Naive B cell (primary cell): ENCODE results near the gene ZBTB17. TPM values are rescaled to one million over a fixed set of nuclear protein-coding genes. Genes with fewer than 3 reads are reported as not detected.

Experiments used
- ATAC-seq, 2 donors: fragments of 150-1000 bp; cut with Tn5 transposase; 2 replicates each; pipeline ENCODE4 v1.10.0; 2021; ENCODE audit warnings: low read depth in 2 of 2, mild to moderate bottlenecking in 2 of 2, moderate library complexity in 2 of 2
- DNase-seq: peaks from one replicate; pipeline ENCODE4 v3.0.0; 2022
- H3K27ac Mint-ChIP-seq, 6 donors: one replicate each; pipeline ENCODE4 v1.8.0; 2020 to 2022; ENCODE audit warnings: mild to moderate bottlenecking in 6 of 6, mixed read lengths in 6 of 6, moderate library complexity in 5 of 6, inconsistent platforms in 2 of 6
- H3K27me3 Mint-ChIP-seq, 3 donors: one replicate each; pipeline ENCODE4 v1.8.0; 2021 to 2022; ENCODE audit warnings: mixed read lengths in 3 of 3, mild to moderate bottlenecking in 1 of 3
- H3K36me3 Mint-ChIP-seq, 2 donors: one replicate each; pipeline ENCODE4 v1.8.0; 2020 to 2022; ENCODE audit warnings: mixed read lengths in 2 of 2, inconsistent platforms in 1 of 2, mild to moderate bottlenecking in 1 of 2
- H3K4me1 Mint-ChIP-seq, 3 donors: one replicate each; pipeline ENCODE4 v1.8.0; 2020 to 2022; ENCODE audit warnings: mixed read lengths in 3 of 3, inconsistent platforms in 1 of 3, mild to moderate bottlenecking in 1 of 3, moderate library complexity in 1 of 3
- H3K4me3 Mint-ChIP-seq, 8 donors: one replicate each; pipeline ENCODE4 v1.8.0; 2020 to 2022; ENCODE audit warnings: mild to moderate bottlenecking in 8 of 8, mixed read lengths in 8 of 8, moderate library complexity in 8 of 8, inconsistent platforms in 2 of 8
- H3K9me3 Mint-ChIP-seq, 7 donors: one replicate each; pipeline ENCODE4 v1.8.0; 2020 to 2022; ENCODE audit warnings: mixed read lengths in 7 of 7, mild to moderate bottlenecking in 5 of 7, inconsistent platforms in 2 of 7, moderate library complexity in 1 of 7
- polyA plus RNA-seq, 6 donors: library from polyadenylated mRNA; unstranded; fragments of 300-500 nt; fragmentation: Illumina TruSeq; gene quantifications; one replicate each; pipeline ENCODE4 v1.2.3, GENCODE V29; 2021; ENCODE audit warnings: low read depth in 6 of 6

ZBTB17 gene
- polyA plus RNA-seq, 6 donors from 2014 or later = 3.6 to 34.9 (median 10.0) TPM

DNA sequence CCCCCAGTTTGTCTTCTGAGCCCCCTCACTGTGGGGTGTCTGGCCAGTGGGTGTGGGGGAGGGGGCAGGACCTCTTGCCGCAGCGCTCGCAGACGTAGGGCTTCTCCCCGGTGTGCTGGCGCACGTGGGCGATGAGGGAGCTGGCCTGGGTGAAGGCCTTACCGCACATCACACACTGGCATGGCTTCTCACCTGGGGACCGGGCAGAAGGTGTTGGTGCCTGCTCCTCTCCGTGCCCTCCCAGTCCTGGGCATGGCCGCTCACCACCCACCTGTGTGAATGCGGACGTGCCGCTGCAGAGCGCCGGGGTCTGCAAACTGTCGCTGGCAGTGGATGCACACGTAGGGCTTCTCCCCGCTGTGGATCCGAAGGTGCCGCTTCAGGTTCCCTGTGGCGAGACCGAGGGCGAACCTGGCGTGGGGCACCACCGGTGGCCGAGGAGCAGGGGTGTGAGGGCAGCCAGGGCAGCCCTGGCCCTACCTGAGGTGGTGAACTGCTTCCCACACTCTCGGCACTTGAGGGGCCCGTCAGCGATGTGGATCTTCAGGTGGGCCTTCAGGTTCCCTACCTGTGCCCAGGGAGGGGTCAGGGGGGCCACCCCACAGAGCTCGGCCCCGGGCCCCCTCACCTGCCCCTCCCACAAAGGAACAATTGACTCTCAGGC lies 32.4 kb downstream of the ZBTB17 start:
- peaks cover 12 to 15% of the 10 kb centered on the region in 2 donors for H3K36me3 Mint-ChIP-seq
- H3K9me3 Mint-ChIP-seq = no peaks in the 10 kb centered on the region
- no peak overlapping the region for H3K4me3 Mint-ChIP-seq
- peak overlapping the region in 1 of 6 donors; percentile 77 for H3K27ac Mint-ChIP-seq
- DNase-seq (no peak), ATAC-seq (no peak)
- H3K4me1 Mint-ChIP-seq = peaks cover 9 to 13% (median 9%) of the 10 kb centered on the region in 3 donors
- no peaks in the 10 kb centered on the region for H3K27me3 Mint-ChIP-seq

DNA sequence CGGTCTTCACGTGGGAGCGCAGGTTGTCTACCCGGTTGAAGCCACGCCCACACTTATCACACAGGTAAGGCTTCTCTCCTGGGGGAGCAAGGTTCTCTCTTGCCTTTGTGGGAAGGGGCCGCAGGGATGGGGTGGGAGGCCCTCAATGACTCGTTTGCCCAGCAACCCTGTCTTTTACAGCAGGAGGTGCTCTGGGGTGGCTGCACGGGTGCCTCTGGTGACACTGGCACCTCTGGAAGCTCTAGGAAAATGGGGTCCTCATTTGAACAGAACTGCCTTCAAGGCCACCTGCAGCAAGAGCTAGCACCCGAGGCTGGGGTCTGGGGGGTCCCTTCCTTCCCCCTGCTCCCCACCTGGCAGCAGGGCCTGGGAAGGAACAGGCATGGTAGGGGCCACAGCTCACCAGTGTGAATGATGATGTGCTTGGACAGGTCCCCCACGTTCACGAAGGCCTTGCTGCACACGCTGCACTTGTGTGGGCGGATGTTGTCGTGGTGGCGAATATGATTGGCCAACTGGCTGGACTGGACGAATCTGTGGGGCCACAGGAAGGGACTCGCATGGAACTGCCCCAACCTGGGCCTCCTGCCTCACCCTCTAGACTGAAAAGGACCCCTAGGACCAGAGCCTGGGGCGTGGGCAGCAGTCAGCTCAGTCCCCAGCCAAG lies 33.1 kb downstream of the ZBTB17 start:
- Mint-ChIP-seq H3K36me3 (peaks cover 12 to 14% of the 10 kb centered on the region in 2 donors), H3K4me1 (peaks cover 3 to 8% (median 7%) of the 10 kb centered on the region in 3 donors), H3K27me3 (no peaks in the 10 kb centered on the region), H3K27ac (peak overlapping the region in 3 of 6 donors; percentile 36 to 76 (median 39)), H3K9me3 (no peaks in the 10 kb centered on the region), H3K4me3 (no peak overlapping the region)
- no peak for ATAC-seq
- DNase-seq = no peak

DNA sequence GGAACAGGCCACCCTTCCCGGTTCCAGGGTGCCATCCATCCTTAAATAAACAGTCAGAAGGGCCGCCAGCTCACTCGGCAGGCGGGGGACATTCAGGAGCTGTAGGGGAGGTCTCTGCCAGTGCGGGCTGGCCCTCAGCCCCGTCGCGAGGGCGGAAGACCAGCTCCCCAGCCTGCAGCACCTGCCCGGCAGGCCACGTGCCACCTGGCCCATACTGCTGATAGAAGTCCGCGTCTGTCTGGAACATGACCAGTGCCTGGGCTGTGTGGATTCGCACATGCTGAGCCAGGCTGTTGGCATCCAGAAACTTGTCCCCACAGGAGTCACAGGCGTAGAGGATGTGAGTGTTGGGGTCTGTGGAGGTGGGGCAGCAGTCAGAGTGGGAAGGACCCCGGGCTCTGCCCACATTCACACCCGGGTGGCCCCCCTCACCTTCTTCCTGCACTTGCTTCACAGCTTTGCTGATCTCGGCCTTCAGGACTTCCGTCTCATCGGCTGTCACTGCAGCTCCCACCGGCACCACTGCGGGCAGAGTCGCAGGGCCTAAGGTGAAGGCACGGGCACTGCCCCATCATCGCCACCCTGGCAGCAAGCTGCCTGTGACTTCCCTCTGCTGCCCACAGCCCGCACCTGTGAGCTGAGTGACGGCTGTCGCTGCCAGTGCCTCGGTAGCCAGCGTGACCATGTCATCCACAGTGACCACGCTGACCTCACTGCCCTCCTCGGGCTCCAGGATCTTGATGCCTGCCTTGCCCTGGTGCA lies 33.8 kb downstream of the ZBTB17 start:
- H3K27me3 Mint-ChIP-seq = no peaks in the 10 kb centered on the region
- DNase-seq = no peak
- no peak for ATAC-seq
- H3K4me3 Mint-ChIP-seq = no peak overlapping the region
- peaks cover 8 to 12% of the 10 kb centered on the region in 2 donors for H3K36me3 Mint-ChIP-seq
- no peaks in the 10 kb centered on the region for H3K9me3 Mint-ChIP-seq
- H3K4me1 Mint-ChIP-seq = peaks cover 0 to 7% (median 6%) of the 10 kb centered on the region in 3 donors
- peak overlapping the region in 4 of 6 donors; percentile 5 to 76 (median 38) for H3K27ac Mint-ChIP-seq

DNA sequence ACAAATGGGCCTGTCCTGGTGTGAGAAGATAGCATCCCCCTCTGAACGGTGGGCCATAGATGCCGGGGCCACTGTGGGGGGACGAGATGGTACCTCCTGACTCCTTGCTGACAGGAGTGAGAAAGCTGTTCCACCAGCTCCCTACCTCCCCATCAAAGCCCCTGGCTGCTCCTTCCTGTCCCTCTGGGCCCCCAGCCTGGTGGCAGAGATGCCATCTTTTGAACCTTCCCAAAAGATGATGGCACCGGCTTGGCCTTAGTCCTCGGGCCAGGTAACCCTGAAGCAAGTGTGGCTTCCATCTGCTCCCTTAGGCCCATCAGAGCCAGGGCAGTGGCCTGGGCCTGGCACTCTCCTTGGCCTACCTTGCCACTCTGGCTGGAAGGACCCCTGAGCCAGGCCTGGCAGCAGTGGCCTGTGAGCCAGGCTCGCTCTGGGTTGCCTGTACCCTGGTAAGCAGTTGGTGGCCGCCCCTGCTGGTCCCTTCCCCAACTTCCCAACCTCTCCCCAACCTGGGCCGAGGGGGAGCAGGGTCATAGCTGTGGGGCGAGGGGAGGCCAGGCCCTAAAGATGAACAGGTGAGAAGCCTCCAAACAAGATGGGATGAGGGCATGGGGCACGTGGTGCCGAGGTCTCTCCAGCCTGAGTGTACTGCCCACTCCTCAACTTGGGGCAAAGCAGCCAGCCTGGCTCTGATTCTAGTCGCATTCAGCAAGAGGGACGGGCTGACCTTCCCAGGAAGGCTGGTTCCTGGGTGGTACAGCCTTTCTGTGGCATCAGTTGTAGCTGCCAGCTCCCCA lies 34.7 kb downstream of the ZBTB17 start:
- peaks cover 0 to 7% (median 6%) of the 10 kb centered on the region in 3 donors for H3K4me1 Mint-ChIP-seq
- no peaks in the 10 kb centered on the region for H3K27me3 Mint-ChIP-seq
- ATAC-seq (no peak), DNase-seq (no peak)
- no peaks in the 10 kb centered on the region for H3K9me3 Mint-ChIP-seq
- no peak overlapping the region for H3K4me3 Mint-ChIP-seq
- H3K36me3 Mint-ChIP-seq = peaks cover 8 to 12% of the 10 kb centered on the region in 2 donors
- peak overlapping the region in 3 of 6 donors; percentile 5 to 36 (median 32) for H3K27ac Mint-ChIP-seq

DNA sequence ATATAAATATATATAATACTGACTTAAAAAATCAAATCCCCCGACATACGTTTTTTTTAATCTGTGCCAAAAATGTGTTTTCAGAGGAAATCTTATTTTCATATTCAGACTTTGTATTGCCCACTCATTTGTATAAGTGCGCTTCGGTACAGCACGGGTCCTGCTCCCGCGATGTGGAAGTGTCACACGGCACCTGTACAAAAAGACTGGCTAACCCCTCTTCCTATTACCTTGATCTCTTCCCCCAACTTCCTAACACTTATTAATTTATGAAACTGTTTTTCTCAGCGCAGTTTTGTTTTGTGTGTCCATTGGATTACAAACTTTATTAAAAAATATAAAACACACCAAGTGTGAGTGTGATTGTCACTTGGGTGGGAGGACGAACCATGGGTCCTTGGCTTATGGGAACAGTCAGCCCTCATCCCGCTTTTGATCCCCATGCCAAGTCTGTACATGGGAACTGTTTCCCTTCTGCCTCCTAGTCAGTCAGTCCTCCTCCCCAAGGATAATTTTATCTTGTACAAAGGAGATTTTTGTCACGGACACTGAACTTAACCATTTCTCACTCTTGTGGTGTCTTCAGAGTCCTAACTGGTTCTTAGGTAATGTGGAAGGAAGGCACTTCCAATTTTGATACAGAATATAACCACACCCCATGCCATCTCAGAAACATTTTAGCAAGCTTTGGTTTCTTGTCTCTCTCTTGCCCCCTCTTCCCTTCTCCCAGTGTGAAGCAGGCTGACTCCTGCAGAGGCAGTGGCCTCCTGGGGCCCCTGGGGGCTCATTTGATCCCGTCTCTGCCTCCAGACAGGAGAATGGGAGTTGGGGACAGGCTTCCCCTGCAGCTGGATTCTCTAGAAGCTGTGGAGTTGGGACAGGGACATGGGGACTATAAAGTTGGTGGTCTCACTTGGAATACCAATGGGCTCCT lies 35.5 kb downstream of the ZBTB17 start:
- DNase-seq (no peak), ATAC-seq (no peak)
- peaks cover 0 to 8% (median 7%) of the 10 kb centered on the region in 3 donors for H3K4me1 Mint-ChIP-seq
- no peak overlapping the region for H3K4me3 Mint-ChIP-seq
- H3K27me3 Mint-ChIP-seq = no peaks in the 10 kb centered on the region
- peak overlapping the region in 3 of 6 donors; percentile 32 to 82 (median 33) for H3K27ac Mint-ChIP-seq
- H3K36me3 Mint-ChIP-seq = peaks cover 11 to 12% of the 10 kb centered on the region in 2 donors
- no peaks in the 10 kb centered on the region for H3K9me3 Mint-ChIP-seq

DNA sequence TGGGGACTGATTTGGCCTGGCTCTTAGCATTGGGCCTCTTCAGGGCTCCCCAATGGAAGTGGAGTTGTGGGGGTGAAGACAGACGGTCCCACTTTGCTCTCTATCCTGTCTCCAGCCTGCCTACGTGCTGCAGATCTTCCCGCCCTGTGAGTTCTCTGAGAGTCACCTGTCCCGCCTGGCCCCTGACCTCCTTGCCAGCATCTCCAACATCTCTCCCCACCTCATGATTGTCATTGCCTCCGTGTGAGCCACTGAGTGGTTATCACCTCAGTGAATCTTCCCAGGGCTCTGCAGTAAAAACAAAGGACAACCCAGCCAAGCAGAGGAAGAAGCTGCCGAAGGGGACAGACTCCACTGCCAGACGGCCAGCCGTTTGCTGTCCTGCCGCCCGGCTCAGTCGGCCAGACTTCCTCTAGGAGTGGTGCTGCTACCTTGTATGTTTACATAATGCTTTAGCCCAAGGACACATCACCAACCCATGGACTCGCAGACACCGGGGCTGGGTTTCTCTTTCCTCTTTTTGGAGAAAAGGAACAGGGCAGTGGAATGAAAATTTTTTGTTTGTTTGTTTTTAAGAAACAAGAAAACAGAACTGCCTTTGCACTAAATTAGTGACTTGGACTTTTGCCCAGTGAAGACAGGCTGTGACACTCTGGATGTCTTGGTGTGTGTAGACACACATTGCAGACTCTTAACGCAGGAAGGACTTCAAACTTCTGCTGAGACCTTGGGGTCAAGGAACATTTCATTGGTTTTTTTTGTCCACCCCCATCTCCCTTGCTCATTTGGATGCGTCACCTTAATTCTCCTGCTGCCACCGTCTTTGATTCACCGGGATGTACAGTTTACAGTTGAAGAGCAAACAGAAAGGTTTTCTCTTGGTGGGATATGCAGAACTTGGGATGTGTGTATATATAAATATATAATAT lies 36.5 kb downstream of the ZBTB17 start:
- Mint-ChIP-seq H3K36me3 (peaks cover 16 to 18% of the 10 kb centered on the region in 2 donors), H3K27me3 (no peaks in the 10 kb centered on the region)
- DNase-seq = no peak

DNA sequence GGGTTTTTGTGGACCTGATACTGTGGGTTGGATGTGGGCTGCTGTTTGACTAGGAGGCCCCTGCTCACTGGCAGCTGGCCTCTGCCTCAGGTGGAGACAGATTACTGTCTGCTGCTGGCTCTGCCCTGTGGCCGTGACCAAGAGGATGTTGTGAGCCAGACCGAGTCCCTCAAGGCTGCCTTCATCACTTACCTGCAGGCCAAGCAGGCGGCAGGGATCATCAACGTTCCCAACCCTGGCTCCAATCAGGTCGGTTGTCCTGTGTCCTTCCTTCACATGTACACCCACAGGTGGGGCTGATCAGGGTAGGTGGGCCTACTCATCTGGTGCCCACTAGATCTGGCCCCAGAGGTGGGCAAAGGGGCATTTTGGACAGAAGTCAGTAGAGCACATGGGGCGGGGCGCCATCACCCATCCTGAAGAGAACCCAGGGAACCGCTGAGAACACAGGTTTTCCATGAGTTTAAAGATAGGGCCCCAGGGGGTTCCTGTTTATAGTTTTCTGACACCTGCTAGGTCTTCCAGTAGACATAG lies 37.2 kb downstream of the ZBTB17 start:
- Mint-ChIP-seq H3K9me3 (no peaks in the 10 kb centered on the region), H3K27ac (peak overlapping the region in 3 of 6 donors; percentile 47 to 59 (median 58)), H3K4me1 (peaks cover 0 to 12% (median 7%) of the 10 kb centered on the region in 3 donors), H3K36me3 (peaks cover 16 to 18% of the 10 kb centered on the region in 2 donors), H3K27me3 (no peaks in the 10 kb centered on the region), H3K4me3 (no peak overlapping the region)
- no peak for DNase-seq
- no peak for ATAC-seq

More for the DNA sequence above, 36.5 kb downstream of the ZBTB17 start:
- ATAC-seq = no peak
- Mint-ChIP-seq H3K9me3 (no peaks in the 10 kb centered on the region), H3K27ac (peak overlapping the region in 2 of 6 donors; percentile 44 to 47), H3K4me1 (peaks cover 0 to 12% (median 7%) of the 10 kb centered on the region in 3 donors), H3K4me3 (peak overlapping the region in 1 of 8 donors; percentile 34)

DNA sequence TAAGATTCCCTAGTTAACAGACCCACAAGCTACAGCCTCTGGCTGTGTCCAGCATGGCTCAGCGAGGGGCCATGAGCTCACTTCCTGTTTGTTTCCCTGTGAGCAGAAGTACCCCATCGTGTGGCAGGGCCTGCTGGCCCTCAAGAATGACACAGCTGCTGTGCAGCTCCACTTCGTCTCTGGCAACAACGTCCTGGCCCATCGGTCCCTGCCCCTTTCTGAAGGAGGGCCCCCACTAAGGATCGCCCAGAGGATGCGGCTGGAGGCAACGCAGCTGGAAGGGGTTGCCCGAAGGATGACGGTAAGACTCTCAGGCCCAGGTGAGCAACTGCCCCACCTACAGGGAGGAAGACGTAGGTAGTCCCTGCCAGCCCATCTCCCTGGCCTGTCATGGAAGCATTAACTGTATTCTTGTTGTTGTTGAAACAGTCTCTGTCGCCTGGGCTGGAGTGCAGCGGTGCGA lies 38.2 kb downstream of the ZBTB17 start:
- peaks cover 16 to 18% of the 10 kb centered on the region in 2 donors for H3K36me3 Mint-ChIP-seq
- H3K4me1 Mint-ChIP-seq = peaks cover 0 to 12% (median 7%) of the 10 kb centered on the region in 3 donors

DNA sequence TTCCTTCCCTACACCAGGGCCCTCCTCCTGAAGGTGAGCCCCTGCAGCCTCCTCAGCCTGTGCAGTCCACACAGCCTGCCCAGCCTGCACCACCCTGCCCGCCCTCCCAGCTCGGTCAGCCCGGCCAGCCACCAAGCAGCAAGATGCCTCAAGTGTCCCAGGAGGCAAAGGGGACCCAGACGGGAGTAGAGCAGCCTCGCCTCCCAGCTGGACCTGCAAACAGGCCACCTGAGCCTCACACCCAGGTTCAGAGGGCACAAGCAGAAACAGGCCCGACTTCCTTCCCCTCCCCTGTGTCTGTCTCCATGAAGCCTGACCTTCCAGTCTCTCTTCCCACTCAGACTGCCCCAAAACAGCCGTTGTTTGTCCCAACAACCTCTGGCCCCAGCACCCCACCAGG lies 38.8 kb downstream of the ZBTB17 start:
- ATAC-seq (no peak), DNase-seq (no peak)
- no peaks in the 10 kb centered on the region for H3K9me3 Mint-ChIP-seq
- H3K27me3 Mint-ChIP-seq = no peaks in the 10 kb centered on the region
- peak overlapping the region in 4 of 6 donors; percentile 55 to 87 (median 80) for H3K27ac Mint-ChIP-seq
- peaks cover 16 to 18% of the 10 kb centered on the region in 2 donors for H3K36me3 Mint-ChIP-seq
- H3K4me1 Mint-ChIP-seq = peaks cover 0 to 14% (median 7%) of the 10 kb centered on the region in 3 donors
- H3K4me3 Mint-ChIP-seq = no peak overlapping the region

More for the DNA sequence above, 38.2 kb downstream of the ZBTB17 start:
- no peak overlapping the region for H3K4me3 Mint-ChIP-seq
- ATAC-seq = no peak
- H3K9me3 Mint-ChIP-seq = no peaks in the 10 kb centered on the region
- peak overlapping the region in 5 of 6 donors; percentile 53 to 90 (median 78) for H3K27ac Mint-ChIP-seq
- no peaks in the 10 kb centered on the region for H3K27me3 Mint-ChIP-seq
- DNase-seq = no peak

DNA sequence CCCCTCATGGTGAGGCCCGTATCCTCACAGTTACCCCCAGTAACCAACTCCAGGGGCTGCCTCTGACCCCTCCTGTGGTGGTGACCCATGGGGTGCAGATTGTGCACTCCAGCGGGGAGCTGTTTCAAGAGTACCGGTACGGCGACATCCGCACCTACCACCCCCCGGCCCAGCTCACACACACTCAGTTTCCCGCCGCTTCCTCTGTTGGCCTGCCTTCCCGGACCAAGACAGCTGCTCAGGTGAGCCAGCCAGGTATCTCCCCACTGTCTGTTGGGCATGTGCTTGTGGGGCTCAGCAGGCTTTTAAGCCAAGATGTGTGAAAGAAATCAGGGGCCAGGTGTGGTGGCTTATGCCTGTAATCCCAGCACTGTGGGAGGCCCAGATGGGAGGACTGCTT lies 39.9 kb downstream of the ZBTB17 start:
- H3K36me3 Mint-ChIP-seq = peaks cover 21 to 25% of the 10 kb centered on the region in 2 donors
- ATAC-seq = no peak

More for the DNA sequence above, 39.9 kb downstream of the ZBTB17 start:
- no peak overlapping the region for H3K4me3 Mint-ChIP-seq
- no peak for DNase-seq
- H3K9me3 Mint-ChIP-seq = no peaks in the 10 kb centered on the region
- H3K27me3 Mint-ChIP-seq = no peaks in the 10 kb centered on the region
- no peak overlapping the region for H3K27ac Mint-ChIP-seq
- H3K4me1 Mint-ChIP-seq = peaks cover 0 to 19% (median 7%) of the 10 kb centered on the region in 3 donors
